ENCODE results near the gene IKBKE. TPM values are rescaled to one million over a fixed set of nuclear protein-coding genes. Genes with fewer than 3 reads are reported as not detected.

Gene IKBKE
- polyA plus RNA-seq, 1 donor (not counting 4 experiments of a cell fraction or from before 2014, with no cell fraction given), result 8.9 TPM

DNA sequence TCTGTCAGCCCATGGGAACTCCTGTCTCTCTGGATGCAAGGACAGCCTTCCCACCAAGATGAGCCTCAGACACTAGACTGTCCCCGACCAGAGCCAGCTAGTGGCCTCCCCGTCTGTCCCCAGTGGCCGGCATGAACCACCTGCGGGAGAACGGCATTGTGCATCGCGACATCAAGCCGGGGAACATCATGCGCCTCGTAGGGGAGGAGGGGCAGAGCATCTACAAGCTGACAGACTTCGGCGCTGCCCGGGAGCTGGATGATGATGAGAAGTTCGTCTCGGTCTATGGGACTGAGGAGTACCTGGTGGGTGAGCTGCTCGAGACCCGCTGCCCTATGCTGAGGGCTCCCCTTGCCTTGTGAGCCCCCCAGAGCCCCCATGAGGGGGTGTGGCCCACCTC lies 5.8 kb downstream of the IKBKE start:
- dilution Hi-C loops (cut with MboI; ENCODE audit: extremely low pct_ligation_motif_present, low sequenced_read_pairs), result no loop called here

DNA sequence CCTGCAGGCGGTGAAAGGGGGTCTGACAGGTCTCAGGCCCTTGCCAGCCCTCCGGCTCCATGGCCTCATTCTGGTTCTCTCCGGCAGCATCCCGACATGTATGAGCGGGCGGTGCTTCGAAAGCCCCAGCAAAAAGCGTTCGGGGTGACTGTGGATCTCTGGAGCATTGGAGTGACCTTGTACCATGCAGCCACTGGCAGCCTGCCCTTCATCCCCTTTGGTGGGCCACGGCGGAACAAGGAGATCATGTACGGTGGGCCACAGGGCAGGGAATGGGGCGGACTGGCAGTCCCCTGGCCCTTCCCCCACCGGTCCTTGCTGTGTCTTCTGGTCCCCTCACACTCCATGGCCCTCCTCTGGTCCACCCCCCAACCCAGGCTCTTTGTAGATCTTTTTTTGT lies 6.3 kb downstream of the IKBKE start:
- Histone ChIP-seq H3K36me3 (ENCODE audit: control insufficient read depth in 2 of 2, extremely low read depth in 1 of 2, insufficient read depth in 2 of 2, low read length in 2 of 2) (peaks cover 3 to 23% of the 10 kb centered on the region in 2 experiments), H3K4me1 (ENCODE audit: control insufficient read depth, extremely low read depth, insufficient read depth, low read length) (peaks cover 10% of the 10 kb centered on the region)
- no peak for TF ChIP-seq CTCF (optimal IDR thresholded peaks at IDR 0.05 in 1 of 3, IDR thresholded peaks at IDR 0.05 in 1 of 3, conservative IDR thresholded peaks at IDR 0.05 in 1 of 3; ENCODE audit: extremely low read depth in 1 of 3, insufficient read depth in 2 of 3, low read length in 3 of 3)
- no peak for TF ChIP-seq EZH2 (IDR thresholded peaks at IDR 0.05; ENCODE audit: low read length)

More for the DNA sequence above, 5.8 kb downstream of the IKBKE start:
- no peak overlapping the region for H3K4me3 ChIP-seq (ENCODE audit: control insufficient read depth in 2 of 3, extremely low read depth in 1 of 3, insufficient read depth in 2 of 3, low read depth in 1 of 3, low read length in 3 of 3)
- DNase-seq (ENCODE audit: low read depth, low spot score), result no peak
- no peak for TF ChIP-seq EZH2 (IDR thresholded peaks at IDR 0.05; ENCODE audit: low read length)
- TF ChIP-seq CTCF (optimal IDR thresholded peaks at IDR 0.05 in 1 of 3, IDR thresholded peaks at IDR 0.05 in 1 of 3, conservative IDR thresholded peaks at IDR 0.05 in 1 of 3; ENCODE audit: extremely low read depth in 1 of 3, insufficient read depth in 2 of 3, low read length in 3 of 3), result no peak
- no peak overlapping the region for H2AFZ ChIP-seq (ENCODE audit: control insufficient read depth, low read length)
- no peaks in the 10 kb centered on the region for H3K27me3 ChIP-seq (ENCODE audit: control insufficient read depth, extremely low read depth, insufficient read depth, low read length)
- no peaks in the 10 kb centered on the region for H3K9me1 ChIP-seq (ENCODE audit: control insufficient read depth, extremely low read depth, insufficient read depth, low read length)
- no peak overlapping the region for H3K27ac ChIP-seq (ENCODE audit: control insufficient read depth, insufficient read depth, low read length)
- H3K36me3 ChIP-seq (ENCODE audit: control insufficient read depth in 2 of 2, extremely low read depth in 1 of 2, insufficient read depth in 2 of 2, low read length in 2 of 2), result peaks cover 3 to 23% of the 10 kb centered on the region in 2 experiments
- peaks cover 11% of the 10 kb centered on the region for H3K4me1 ChIP-seq (ENCODE audit: control insufficient read depth, extremely low read depth, insufficient read depth, low read length)
- no peaks in the 10 kb centered on the region for H3K79me2 ChIP-seq (ENCODE audit: control insufficient read depth, insufficient read depth, low read length)
- no peak overlapping the region for H3K9ac ChIP-seq (ENCODE audit: control insufficient read depth, extremely low read depth, insufficient read depth, low read length)
- no peak overlapping the region for H3K4me2 ChIP-seq (ENCODE audit: control insufficient read depth, extremely low read depth, insufficient read depth, low read depth, low read length)
- no peaks in the 10 kb centered on the region for H3K9me3 ChIP-seq (ENCODE audit: control insufficient read depth, low read depth, low read length)
- H4K20me1 ChIP-seq (ENCODE audit: control insufficient read depth, extremely low read depth, insufficient read depth, low read length), result no peaks in the 10 kb centered on the region
- FAIRE-seq, result no peak

More for the DNA sequence above, 6.3 kb downstream of the IKBKE start:
- DNase-seq (ENCODE audit: low read depth, low spot score), result no peak
- H4K20me1 ChIP-seq (ENCODE audit: control insufficient read depth, extremely low read depth, insufficient read depth, low read length), result no peaks in the 10 kb centered on the region
- H2AFZ ChIP-seq (ENCODE audit: control insufficient read depth, low read length), result no peak overlapping the region
- no peak overlapping the region for H3K4me2 ChIP-seq (ENCODE audit: control insufficient read depth, extremely low read depth, insufficient read depth, low read depth, low read length)
- no peak overlapping the region for H3K9ac ChIP-seq (ENCODE audit: control insufficient read depth, extremely low read depth, insufficient read depth, low read length)
- H3K27ac ChIP-seq (ENCODE audit: control insufficient read depth, insufficient read depth, low read length), result no peak overlapping the region
- no peaks in the 10 kb centered on the region for H3K9me1 ChIP-seq (ENCODE audit: control insufficient read depth, extremely low read depth, insufficient read depth, low read length)
- dilution Hi-C loops (cut with MboI; ENCODE audit: extremely low pct_ligation_motif_present, low sequenced_read_pairs), result no loop called here
- H3K4me3 ChIP-seq (ENCODE audit: control insufficient read depth in 2 of 3, extremely low read depth in 1 of 3, insufficient read depth in 2 of 3, low read depth in 1 of 3, low read length in 3 of 3), result no peak overlapping the region
- H3K79me2 ChIP-seq (ENCODE audit: control insufficient read depth, insufficient read depth, low read length), result no peaks in the 10 kb centered on the region
- H3K27me3 ChIP-seq (ENCODE audit: control insufficient read depth, extremely low read depth, insufficient read depth, low read length), result no peaks in the 10 kb centered on the region
- H3K9me3 ChIP-seq (ENCODE audit: control insufficient read depth, low read depth, low read length), result no peaks in the 10 kb centered on the region
- FAIRE-seq, result no peak

Measured in keratinocyte (primary cell).